Neural cell (in vitro differentiated cells): Measurements from ENCODE around the gene DNAJC7. TPM values are rescaled to one million over a fixed set of nuclear protein-coding genes. Genes with fewer than 3 reads are reported as not detected.

Source experiments
- H2AFZ ChIP-seq: fragments of 200-600, 300-800 bp; sonication (generic), shearing (Covaris generic); 2 replicates; pipeline ENCODE4 v1.6.0; 2014; ENCODE audit warnings: low read depth, mild to moderate bottlenecking, antibody characterized with exemption, low read length, moderate library complexity
- H3F3A ChIP-seq: fragments of 200-600 bp; shearing (Covaris generic); 2 replicates; pipeline ENCODE4 v1.6.1; 2016; ENCODE audit warnings: mild to moderate bottlenecking, moderate library complexity, mixed read lengths, antibody characterized with exemption, low read length; ENCODE audit not compliant: insufficient read depth, poor library complexity, severe bottlenecking
- H3K27ac ChIP-seq: fragments of 200-600, 300-800 bp; sonication (generic), shearing (Covaris generic); 2 replicates; pipeline ENCODE4 v1.5.1; 2014; ENCODE audit warnings: mild to moderate bottlenecking, low read length, moderate library complexity
- H3K27me3 ChIP-seq: fragments of 300-800, 200-600 bp; sonication (generic), shearing (Covaris generic); 2 replicates; pipeline ENCODE4 v1.6.0; 2014; ENCODE audit warnings: mild to moderate bottlenecking, low read depth, low read length, moderate library complexity; ENCODE audit not compliant: insufficient read depth
- H3K36me3 ChIP-seq: fragments of 300-800, 200-600 bp; sonication (generic), shearing (Covaris generic); 2 replicates; pipeline ENCODE4 v1.5.1; 2014; ENCODE audit warnings: mild to moderate bottlenecking, antibody characterized with exemption, low read length, moderate library complexity; ENCODE audit not compliant: insufficient read depth
- H3K4me2 ChIP-seq: fragments of 300-800, 200-600 bp; sonication (generic), shearing (Covaris generic); 2 replicates; pipeline ENCODE4 v1.6.0; 2014; ENCODE audit warnings: mild to moderate bottlenecking, low read length
- H3K4me3 ChIP-seq: fragments of 300-800, 200-600 bp; sonication (generic), shearing (Covaris generic); 2 replicates; pipeline ENCODE4 v1.5.1; 2014; ENCODE audit warnings: mild to moderate bottlenecking, low read length, moderate library complexity
- H3K79me2 ChIP-seq: fragments of 200-600 bp; shearing (Covaris generic); replicated peaks from 2 replicates; pipeline ENCODE4 v1.6.0; 2014; ENCODE audit warnings: mild to moderate bottlenecking, low read length, moderate library complexity; ENCODE audit not compliant: insufficient read depth
- H3K9ac ChIP-seq: fragments of 300-800, 200-600 bp; sonication (generic), shearing (Covaris generic); 2 replicates; pipeline ENCODE4 v1.6.1; 2016; ENCODE audit warnings: mild to moderate bottlenecking, low read length, mixed read lengths
- H3K9me2 ChIP-seq: fragments of 200-600 bp; shearing (Covaris generic); 2 replicates; pipeline ENCODE4 v1.6.1; 2016; ENCODE audit warnings: mild to moderate bottlenecking, low read length, mixed read lengths; ENCODE audit not compliant: insufficient read depth
- H3K9me3 ChIP-seq: fragments of 200-600, 300-800 bp; sonication (generic), shearing (Covaris generic); 2 replicates; pipeline ENCODE4 v1.6.1; 2016; ENCODE audit warnings: mild to moderate bottlenecking, mixed run types, low read length, moderate library complexity, mixed read lengths
- H4K20me1 ChIP-seq: fragments of 200-600 bp; shearing (Covaris generic); 2 replicates; pipeline ENCODE4 v1.6.1; 2016; ENCODE audit warnings: mild to moderate bottlenecking, mixed run types; ENCODE audit not compliant: insufficient read depth
- CTCF ChIP-seq: fragments of 450-650 bp; IDR thresholded peaks from 2 replicates; pipeline ENCODE4 v1.5.1; 2014; ENCODE audit warnings: antibody characterized with exemption, mild to moderate bottlenecking, moderate library complexity; ENCODE audit not compliant: poor library complexity, severe bottlenecking
- EP300 ChIP-seq: fragments of 450-650 bp; conservative IDR thresholded peaks from 2 replicates; pipeline ENCODE4 v1.6.1; 2014; ENCODE audit warnings: antibody characterized with exemption, mild to moderate bottlenecking, moderate library complexity; ENCODE audit not compliant: poor library complexity, severe bottlenecking
- EZH2 ChIP-seq: fragments of 200-600, 300-800 bp; shearing (Covaris generic), sonication (generic); IDR thresholded peaks from 2 replicates; pipeline ENCODE4 v1.6.1; 2014; ENCODE audit warnings: antibody characterized with exemption, low read length, borderline replicate concordance, mild to moderate bottlenecking; ENCODE audit not compliant: insufficient read depth, poor library complexity, severe bottlenecking
- MXI1 ChIP-seq: fragments of 450-650 bp; conservative IDR thresholded peaks from 2 replicates; pipeline ENCODE4 v1.6.1; 2014; ENCODE audit warnings: antibody characterized with exemption, mild to moderate bottlenecking; ENCODE audit not compliant: poor library complexity, severe bottlenecking
- POLR2AphosphoS5 ChIP-seq: IDR thresholded peaks from 2 replicates; pipeline ENCODE4 v1.6.1; 2012
- RAD21 ChIP-seq: fragments of 450-650 bp; conservative IDR thresholded peaks from 2 replicates; pipeline ENCODE4 v1.6.1; 2014; ENCODE audit warnings: antibody characterized with exemption, mild to moderate bottlenecking, moderate library complexity
- REST ChIP-seq: IDR thresholded peaks from 2 replicates; pipeline ENCODE4 v1.6.1; 2012; ENCODE audit warnings: borderline replicate concordance
- SMC3 ChIP-seq: fragments of 450-650 bp; conservative IDR thresholded peaks from 2 replicates; pipeline ENCODE4 v1.6.1; 2014; ENCODE audit warnings: antibody characterized with exemption, mild to moderate bottlenecking, moderate library complexity; ENCODE audit not compliant: poor library complexity
- TAF1 ChIP-seq: IDR thresholded peaks from 2 replicates; pipeline ENCODE4 v1.6.1; 2012; ENCODE audit warnings: low read depth
- polyA plus RNA-seq: library from polyadenylated mRNA; depleted of rRNA; stranded (reverse); fragments of >200 nt; gene quantifications from 2 replicates; pipeline ENCODE4 v1.2.3, GENCODE V29; 2014

Gene DNAJC7
- polyA plus RNA-seq, 1 donor from 2014 or later, result 126 TPM

GRCh38 chr17:42042598-42043319 lies 25.5 kb upstream of the DNAJC7 start:
- no peak for TF ChIP-seq EP300
- no peak for TF ChIP-seq POLR2AphosphoS5
- no peak for TF ChIP-seq REST
- TF ChIP-seq CTCF, result no peak
- TF ChIP-seq EZH2, result no peak
- no peak for TF ChIP-seq SMC3
- no peak for TF ChIP-seq RAD21
- TF ChIP-seq MXI1, result no peak
- no peak for TF ChIP-seq TAF1
- Histone ChIP-seq H3K9me2 (no peaks in the 10 kb centered on the region), H3K4me2 (no peak overlapping the region), H3K27me3 (no peaks in the 10 kb centered on the region), H3F3A (no peaks in the 10 kb centered on the region), H3K9me3 (no peaks in the 10 kb centered on the region), H2AFZ (no peak overlapping the region), H3K4me3 (no peak overlapping the region), H3K36me3 (no peaks in the 10 kb centered on the region), H3K79me2 (no peaks in the 10 kb centered on the region), H4K20me1 (no peaks in the 10 kb centered on the region), H3K27ac (no peak overlapping the region), H3K9ac (no peak overlapping the region)

- H3K9me2 ChIP-seq, result no peaks in the 10 kb centered on the region
- H3K27me3 ChIP-seq, result no peaks in the 10 kb centered on the region
- H2AFZ ChIP-seq, result no peak overlapping the region
- no peaks in the 10 kb centered on the region for H3K36me3 ChIP-seq
- no peak overlapping the region for H3K4me3 ChIP-seq
- no peak overlapping the region for H3K4me2 ChIP-seq
- H3K9ac ChIP-seq, result no peak overlapping the region
- H3K79me2 ChIP-seq, result no peaks in the 10 kb centered on the region
- no peak for TF ChIP-seq EP300
- no peak for TF ChIP-seq CTCF
- TF ChIP-seq POLR2AphosphoS5, result no peak
- TF ChIP-seq REST, result no peak
- no peaks in the 10 kb centered on the region for H4K20me1 ChIP-seq
- no peaks in the 10 kb centered on the region for H3K9me3 ChIP-seq
- no peak overlapping the region for H3K27ac ChIP-seq
- H3F3A ChIP-seq, result no peaks in the 10 kb centered on the region
Observed at GRCh38 chr17:42041619-42042018, 24.4 kb upstream of the DNAJC7 start.
